NCI-H146 treated with DMSO at 0.1 percent for 48 hours (cell line): ENCODE data around the gene MPP7.
"Not testable (repeated sequence)": the region's sequence is repeated elsewhere in the genome, so short reads cannot be mapped to it uniquely, and the experiment has no call there.

Source experiments
- DNase-seq: peaks from one replicate; lab custom pipeline; 2025; ENCODE audit not compliant: unreplicated experiment; lab: John Stamatoyannopoulos, UW

MPP7 gene

DNA sequence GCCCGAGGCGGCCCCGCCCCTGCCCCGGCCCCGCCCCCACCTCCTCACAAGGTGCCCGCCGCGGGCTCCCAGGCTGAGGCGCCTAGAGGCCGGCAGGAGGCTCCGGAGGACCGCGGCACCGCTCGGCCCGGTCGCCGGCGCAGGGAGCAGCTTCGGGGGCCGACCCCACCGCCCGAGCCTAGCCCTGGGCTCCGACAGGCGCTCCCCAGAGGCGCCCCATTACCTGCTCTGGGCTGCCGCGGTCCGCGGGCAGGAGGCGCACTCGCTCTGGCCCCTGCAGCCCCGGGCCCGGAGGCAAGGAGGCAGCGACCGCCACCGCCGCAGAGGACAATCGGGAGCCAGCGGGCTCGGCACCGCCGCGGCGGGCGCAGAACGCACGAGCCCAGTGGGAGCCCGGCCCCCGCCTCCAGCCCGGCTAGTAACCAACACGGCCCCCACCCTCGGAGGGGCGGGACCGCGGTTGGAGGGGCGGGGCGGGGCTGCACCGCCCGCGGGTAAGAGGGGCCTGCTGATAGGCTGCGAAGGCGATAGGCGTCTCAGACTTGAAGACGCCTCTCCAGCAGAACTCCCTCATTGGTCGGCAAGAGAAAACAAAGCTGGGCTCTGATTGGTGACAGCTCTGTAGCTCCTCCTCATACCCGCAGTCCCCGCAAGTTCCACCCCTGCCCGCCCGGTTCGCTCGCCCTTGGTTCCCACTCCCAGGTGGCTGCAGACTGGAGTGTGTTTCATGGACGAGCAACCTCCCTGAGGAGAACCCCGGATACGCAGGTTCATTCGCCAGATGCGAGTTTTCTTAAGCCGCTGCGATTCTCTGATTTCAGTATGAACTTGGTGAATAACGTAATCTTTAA, at the start of gene MPP7:
Gene MPP7 (minus strand): TSS at position 427 of the 851 bp plus-strand sequence. CDS start 64,460 bp downstream, outside the sequence.
- DNase-seq = peak; percentile 83

DNA sequence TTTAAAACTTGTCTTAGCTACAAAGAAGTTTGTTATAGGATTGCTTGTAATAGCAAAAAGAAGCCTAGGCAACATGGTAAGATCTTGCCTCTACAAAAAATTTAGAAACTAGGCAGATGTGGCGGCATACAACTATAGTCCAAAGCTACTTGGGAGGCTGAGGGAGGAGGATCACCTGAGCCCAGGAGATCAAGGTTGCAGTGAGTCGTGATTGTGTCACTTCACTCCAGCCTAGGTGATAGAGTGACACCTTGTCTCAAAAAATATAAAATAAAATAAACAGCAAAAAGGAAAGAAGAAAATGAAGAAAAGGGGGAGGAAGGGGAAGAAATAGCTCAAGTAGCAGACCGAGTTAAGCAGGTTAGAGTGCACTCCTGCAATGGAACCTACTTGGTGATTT, 47.0 kb upstream of the MPP7 start:
- no peak for DNase-seq

DNA sequence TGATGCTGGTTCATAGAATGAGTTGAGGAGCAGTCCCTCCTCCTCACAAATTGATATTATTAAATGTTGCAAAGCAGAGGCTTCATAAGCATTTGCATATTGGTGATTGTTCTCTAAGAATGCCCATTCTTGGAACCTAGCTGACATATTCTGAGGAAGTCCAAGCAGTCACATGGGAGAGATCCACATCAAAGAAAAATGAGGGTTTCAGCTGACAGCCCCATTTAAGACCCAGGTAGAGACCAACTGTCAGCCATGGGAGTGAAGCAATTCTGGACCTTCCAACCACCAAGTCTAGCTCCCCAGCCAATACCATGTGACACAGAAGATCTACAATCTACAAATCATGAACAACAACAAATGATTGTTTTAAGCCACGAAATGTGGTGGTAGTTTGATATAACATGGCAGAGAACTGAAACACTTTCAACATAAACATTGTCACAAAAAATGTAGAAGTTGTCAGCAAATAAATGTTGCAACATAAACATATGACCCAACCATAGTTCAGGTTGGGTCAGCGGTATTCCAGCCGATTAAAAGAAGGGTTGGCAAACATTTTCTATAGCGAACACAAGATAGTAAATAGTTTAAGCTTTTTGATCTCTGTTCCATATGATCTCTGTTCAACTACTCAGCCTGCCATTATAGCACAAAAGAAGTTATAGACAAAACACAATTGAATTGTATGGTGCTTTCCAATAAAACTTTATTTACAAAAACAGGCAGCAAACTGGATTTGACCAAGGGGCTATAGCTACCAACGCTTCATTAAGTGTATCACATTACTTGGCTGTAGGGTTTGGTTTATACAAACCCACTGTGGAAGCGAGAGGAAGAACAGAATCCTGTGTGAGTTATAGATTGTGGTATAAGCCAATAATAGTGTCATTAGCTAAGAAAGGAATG, 41.4 kb upstream of the MPP7 start:
- DNase-seq = no peak

DNA sequence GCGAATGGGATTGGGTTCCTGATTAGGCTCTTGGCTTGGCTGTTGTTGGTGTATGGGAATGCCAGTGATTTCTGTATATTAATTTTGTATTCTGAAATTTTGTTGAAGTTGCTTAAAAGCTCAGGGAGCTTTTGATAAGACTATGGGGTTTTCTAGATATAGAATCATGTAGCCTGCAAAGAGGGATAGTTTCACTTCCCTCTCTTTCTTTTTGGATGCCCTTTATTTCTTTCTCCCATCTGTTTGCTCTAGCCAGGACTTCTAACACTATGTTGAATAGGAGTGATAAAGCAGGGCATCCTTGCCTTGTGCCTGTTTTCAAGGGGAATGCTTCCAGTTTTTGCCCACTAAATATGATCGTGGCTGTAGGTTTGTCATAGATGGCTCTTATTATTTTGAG, 40.4 kb upstream of the MPP7 start:
- no peak for DNase-seq

GRCh38 chr10:28341679-28342078, 38.8 kb upstream of the MPP7 start:
- not testable (repeated sequence) for DNase-seq

- DNase-seq = no peak
Measured at GRCh38 chr10:28332726-28333125, 29.9 kb upstream of the MPP7 start.

DNA sequence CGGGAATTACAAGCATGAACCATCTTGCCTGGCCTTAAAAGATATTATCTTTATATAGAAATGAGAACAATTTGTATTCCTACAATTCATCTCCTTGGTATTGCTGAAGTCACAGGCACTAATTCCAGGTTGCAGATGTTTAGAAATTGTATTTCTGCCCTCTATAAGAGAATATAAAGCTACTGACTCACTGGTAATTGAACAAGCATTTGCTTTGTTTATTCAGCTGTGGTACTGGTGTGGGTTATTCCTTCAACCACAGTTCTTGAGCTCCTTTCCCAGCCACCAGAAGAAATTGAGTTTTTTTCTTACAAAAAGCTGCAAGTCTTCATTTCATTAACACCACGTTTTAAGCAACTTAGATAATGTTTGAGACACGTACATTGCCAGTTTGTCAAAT, 29.0 kb upstream of the MPP7 start:
- DNase-seq = no peak

DNA sequence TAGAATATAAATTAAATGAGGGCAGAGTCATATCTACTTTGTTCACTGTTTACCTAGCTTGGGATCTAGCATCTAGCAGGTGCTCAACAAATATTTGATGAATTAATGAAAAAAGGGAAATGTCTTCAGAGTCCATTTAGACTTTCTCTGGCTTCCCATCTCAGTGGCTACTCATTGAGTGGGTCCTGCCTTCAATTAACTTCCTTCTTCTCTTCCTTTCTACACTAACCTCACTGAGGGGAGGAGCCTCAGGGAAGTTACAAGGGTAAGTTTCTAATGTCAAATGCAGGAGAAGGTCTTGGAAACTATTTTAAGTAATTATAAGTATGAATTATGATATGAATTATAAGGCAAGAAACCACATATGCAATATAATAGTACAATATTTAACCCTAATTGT, 28.2 kb upstream of the MPP7 start:
- no peak for DNase-seq

DNA sequence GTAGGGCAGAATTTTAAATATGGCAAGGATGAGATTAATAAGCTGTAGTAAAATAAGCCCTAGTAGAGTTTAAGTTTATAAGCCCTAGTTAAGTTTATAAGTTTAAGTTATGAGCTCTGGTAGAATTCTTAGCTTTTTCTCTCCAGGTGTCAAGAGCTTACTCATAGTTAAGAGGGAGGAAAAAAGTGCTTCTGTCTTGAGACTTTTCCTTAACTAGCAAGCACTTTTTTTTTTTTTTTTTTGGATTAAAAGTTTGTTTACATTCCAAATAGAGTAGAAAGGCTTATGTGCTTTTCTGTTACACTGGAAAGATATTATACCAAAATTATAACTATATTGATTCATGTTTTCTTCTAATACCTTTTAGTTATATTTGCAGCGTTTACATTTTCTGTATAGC, 25.5 kb upstream of the MPP7 start:
- no peak for DNase-seq

DNA sequence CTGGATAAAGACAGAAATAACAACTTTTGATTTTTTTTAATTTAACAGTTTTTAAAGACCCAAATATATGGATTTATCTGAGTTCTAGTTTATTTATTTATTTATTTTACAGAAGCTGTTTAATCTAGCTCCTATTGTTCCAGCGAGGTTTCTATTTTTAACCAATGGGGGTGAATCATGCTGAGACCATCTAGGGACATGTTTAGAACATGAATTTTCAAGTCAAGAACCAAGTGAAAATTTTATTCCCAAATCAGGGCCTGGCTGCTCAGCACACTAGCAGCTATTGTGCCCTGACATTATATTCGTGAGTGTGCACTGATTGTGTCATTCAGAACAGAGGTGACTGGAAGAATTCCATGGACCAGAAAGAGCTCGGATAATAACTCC, 24.6 kb upstream of the MPP7 start:
- DNase-seq = no peak

DNA sequence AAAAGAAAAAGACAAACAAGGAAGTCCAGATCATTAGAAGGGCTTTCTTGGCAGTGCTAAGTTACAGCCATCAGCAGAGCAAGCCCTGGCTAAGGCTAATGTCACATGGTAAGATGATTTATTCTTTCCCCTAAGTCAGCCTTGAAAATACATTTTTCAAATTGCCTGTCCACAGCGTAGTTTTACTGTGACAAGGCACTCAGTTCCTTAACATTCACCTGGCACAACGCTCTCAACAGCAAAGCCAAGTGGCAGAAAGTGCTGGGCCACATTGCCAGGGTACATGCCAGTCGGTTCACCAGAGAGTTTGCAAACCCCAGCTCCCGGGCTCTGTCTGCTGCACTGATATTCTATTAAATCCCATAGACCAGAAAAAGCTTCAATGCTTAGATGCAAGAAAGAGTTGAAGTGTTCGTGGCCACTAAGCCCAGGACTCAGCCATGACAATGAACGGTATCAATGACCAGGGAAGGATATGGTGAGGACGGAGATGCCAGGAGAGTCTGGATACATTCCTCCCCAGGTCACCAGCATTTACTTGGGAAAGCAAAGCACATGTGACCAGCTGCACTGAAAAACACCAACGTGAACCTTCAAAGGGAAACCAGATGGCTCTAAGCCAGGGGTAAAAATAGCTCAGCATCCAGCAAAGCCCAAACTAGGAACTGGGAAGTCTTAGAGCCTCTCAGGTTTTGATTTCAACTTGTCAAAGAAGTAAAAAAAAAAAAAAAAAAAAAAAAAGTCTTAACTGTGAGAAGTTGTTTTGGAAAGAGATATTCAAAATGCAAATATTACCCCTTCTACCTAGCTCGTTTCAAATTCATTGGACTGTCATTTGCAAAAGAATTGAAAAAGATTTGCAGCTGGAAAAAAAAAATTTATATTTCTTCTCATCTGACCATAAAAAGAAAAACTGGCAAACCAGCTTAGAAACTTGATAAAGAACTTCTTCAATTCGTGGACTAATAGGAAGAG, 23.9 kb upstream of the MPP7 start:
- no peak for DNase-seq

GRCh38 chr10:28320799-28321198, 17.9 kb upstream of the MPP7 start:
- DNase-seq = no peak

- DNase-seq = no peak
Measured at GRCh38 chr10:28320090-28320489, 17.2 kb upstream of the MPP7 start.

DNA sequence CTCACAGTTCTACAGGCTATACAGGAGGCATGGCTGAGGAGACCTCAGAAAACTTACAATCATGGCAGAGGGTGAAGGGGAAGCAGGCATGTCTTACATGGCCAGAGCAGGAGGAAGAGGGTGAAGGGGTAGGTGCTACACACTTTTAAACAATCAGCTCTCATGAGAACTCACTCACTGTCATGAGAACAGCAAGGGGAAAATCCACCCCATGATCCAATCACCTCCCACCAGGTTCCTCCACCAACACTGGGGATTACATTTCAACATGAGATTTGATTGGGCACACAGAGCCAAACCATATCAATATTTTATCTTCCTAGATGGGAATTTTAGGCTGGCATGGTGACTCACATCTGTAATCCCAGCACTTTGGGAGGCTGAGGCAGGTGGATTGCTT, 16.2 kb upstream of the MPP7 start:
- DNase-seq = not testable (repeated sequence)

DNA sequence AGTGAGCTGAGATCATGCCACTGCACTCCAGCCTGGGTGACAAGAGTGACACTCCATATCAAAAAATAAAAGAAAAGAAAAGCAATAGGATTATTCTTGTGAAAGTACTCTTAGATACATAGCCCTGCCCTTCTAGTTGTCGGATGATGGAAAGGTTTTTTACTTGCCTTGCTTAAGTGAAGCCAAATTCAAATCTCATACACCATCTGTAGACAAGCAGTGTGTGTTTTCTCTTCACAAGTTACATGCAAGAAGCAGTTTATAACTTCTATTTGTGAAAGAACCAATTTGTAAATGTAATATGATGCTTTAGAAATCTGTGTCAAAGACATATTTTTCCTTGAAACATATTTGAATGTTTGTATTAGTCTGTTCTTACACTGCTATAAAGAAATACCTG, 15.8 kb upstream of the MPP7 start:
- DNase-seq = no peak

- no peak for DNase-seq
Measured at GRCh38 chr10:28317760-28318159, 14.9 kb upstream of the MPP7 start.

- DNase-seq = no peak
Measured at GRCh38 chr10:28316696-28317095, 13.8 kb upstream of the MPP7 start.

- DNase-seq = no peak
Measured at GRCh38 chr10:28315140-28315539, 12.3 kb upstream of the MPP7 start.

DNA sequence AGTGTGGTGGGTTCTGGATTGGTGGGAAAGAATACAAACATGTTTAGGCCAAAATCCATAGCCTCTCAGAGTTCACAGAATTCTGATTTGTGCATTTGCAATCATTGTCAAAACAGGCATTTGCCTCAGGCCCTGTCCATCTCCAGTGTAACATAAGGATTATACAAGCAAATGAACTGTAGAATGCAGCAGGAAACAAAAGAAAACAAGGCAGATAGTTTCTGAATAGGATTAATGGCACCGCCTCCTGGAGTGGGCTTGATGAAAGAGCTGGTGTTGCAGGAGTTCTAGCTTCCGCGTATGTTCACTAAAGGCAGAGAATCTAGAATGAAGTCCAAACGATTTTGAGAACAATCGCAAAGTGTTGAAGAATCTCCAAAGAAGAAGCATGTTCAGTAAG, 11.3 kb upstream of the MPP7 start:
- no peak for DNase-seq

DNA sequence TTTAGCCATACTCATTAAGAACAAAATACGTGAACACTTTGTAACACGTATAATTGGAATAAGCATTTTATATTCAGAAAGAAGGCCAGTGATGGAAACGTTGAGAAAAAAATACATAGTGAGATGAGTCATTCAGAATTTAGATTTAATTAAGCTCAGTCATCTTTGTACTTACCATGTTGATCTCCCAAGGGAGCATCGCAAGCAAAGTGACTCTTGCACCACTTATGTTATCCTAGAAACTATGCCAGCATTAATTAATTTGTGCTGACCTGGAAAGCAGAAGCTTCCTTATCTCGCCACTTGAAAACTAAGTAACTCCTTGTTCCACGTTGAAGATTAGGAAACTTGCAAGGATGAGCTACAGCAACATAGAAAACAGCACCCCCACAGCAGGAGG, 9.7 kb upstream of the MPP7 start:
- no peak for DNase-seq

DNA sequence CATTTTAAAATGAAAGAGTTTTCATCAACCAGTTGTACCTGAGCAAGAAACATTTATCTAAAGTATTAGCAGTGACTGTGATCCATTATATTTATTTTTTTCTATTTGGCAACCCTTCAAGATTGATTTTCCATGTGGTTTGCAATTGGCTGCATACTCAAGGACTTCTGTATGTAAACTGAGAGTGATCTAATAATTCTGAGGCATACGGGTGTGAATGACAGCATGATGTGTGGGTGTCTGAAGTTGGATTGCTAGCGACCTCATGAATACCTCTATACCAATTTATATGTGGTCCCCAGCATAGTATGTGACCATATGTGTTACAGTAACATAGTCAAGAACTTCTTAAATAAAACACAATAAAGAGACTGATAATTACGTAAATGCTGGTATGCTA, 8.2 kb upstream of the MPP7 start:
- DNase-seq = no peak
